HCT116 (cell line): ENCODE measurements around the gene RAB3C. TPM values are rescaled to one million over a fixed set of nuclear protein-coding genes. Genes with fewer than 3 reads are reported as not detected.

Source experiments
- ATAC-seq: fragments of 200-7000 bp; cut with Tn5 transposase; 2 replicates; pipeline ENCODE4 v1.9.1; 2020; ENCODE audit warnings: mild to moderate bottlenecking, moderate library complexity
- BruUV-seq: library from RNA; stranded (reverse); fragments of 400-500 nt; replicated peaks from 2 replicates; lab custom pipeline; 2021; lab: Mats Ljungman, UMichigan
- CTCF ChIA-PET: fragments of 300-600 bp; sonication (Branson Sonifier 250); formaldehyde crosslinking; loops from one replicate; lab custom pipeline; 2021; ENCODE audit warnings: antibody characterized with exemption; lab: Charles Lee
- POLR2A ChIA-PET: fragments of 300-600, 350-600 bp; sonication (Branson Sonifier 250); formaldehyde crosslinking; loops from one replicate; lab custom pipeline; 2021; ENCODE audit warnings: antibody characterized with exemption; lab: Charles Lee
- RAD21 ChIA-PET, 2 experiments: fragments of 300-600 bp; sonication (Branson Sonifier 250); formaldehyde crosslinking; loops; one replicate each; lab custom pipeline; 2023; ENCODE audit warnings: low total read pairs in 2 of 2; ENCODE audit not compliant: uncharacterized antibody in 2 of 2, unreplicated experiment in 2 of 2, low non-redundant PET in 1 of 2; lab: Charles Lee
- DNase-seq: peaks from one replicate; pipeline ENCODE4 v3.0.0-alpha.2; 2010; ENCODE audit warnings: low read depth, low spot score
- H2AFZ ChIP-seq: fragments of 200-600 bp; shearing (Covaris generic), sonication (generic); 2 replicates; pipeline ENCODE4 v1.6.1; 2017; ENCODE audit warnings: low read depth, mixed run types, mixed read lengths, antibody characterized with exemption, low read length; ENCODE audit not compliant: poor library complexity, severe bottlenecking
- H3K27ac ChIP-seq: 2 replicates; pipeline ENCODE4 v1.5.1; 2012; ENCODE audit warnings: low read depth, low read length
- H3K27me3 ChIP-seq: fragments of 200-600 bp; sonication (generic); 2 replicates; pipeline ENCODE4 v1.6.1; 2016; ENCODE audit warnings: mixed run types, low read length, mixed read lengths; ENCODE audit not compliant: insufficient read depth
- H3K36me3 ChIP-seq, 2 experiments: fragments of 200-500 bp in 1 of 2; fragments of 200-600 bp in 1 of 2; sonication (Bioruptor generic) in 1 of 2; sonication (generic) in 1 of 2; 2 replicates each; pipeline versions ENCODE4 v1.5.1 to v1.6.1; 2014 to 2016; ENCODE audit warnings: low read length in 2 of 2, inconsistent platforms in 1 of 2, mixed read lengths in 1 of 2, mixed run types in 1 of 2; ENCODE audit not compliant: insufficient read depth in 2 of 2, control insufficient read depth in 1 of 2
- H3K4me1 ChIP-seq, 2 experiments: fragments of 200-600 bp in 1 of 2; sonication (generic) in 1 of 2; 2 replicates each; pipeline versions ENCODE4 v1.5.1 to v1.6.1; 2012 to 2017; ENCODE audit warnings: low read length in 2 of 2, inconsistent platforms in 1 of 2, mild to moderate bottlenecking in 1 of 2, mixed read lengths in 1 of 2, mixed run types in 1 of 2, moderate library complexity in 1 of 2; ENCODE audit not compliant: insufficient read depth in 2 of 2, control insufficient read depth in 1 of 2
- H3K4me2 ChIP-seq: fragments of 200-600 bp; sonication (generic); 2 replicates; pipeline ENCODE4 v1.6.1; 2017; ENCODE audit warnings: mixed run types, low read length, mixed read lengths
- H3K4me3 ChIP-seq, 2 experiments: fragments of 200-600 bp in 1 of 2; sonication (generic) in 1 of 2; replicated peaks in 1 of 2; 2 replicates each; pipeline ENCODE4 v1.5.1; 2011 to 2016; ENCODE audit warnings: low read length in 2 of 2, control low read depth in 1 of 2, low read depth in 1 of 2, mild to moderate bottlenecking in 1 of 2, mixed read lengths in 1 of 2, mixed run types in 1 of 2
- H3K79me2 ChIP-seq: fragments of 200-600 bp; sonication (generic); 2 replicates; pipeline ENCODE4 v1.6.1; 2017; ENCODE audit warnings: mild to moderate bottlenecking, mixed run types, low read length, moderate library complexity, mixed read lengths; ENCODE audit not compliant: insufficient read depth
- H3K9ac ChIP-seq: fragments of 200-600 bp; sonication (generic); 2 replicates; pipeline ENCODE4 v1.6.1; 2016; ENCODE audit warnings: low read length, mixed read lengths
- H3K9me2 ChIP-seq: fragments of 200-600 bp; sonication (generic), shearing (Covaris generic); 2 replicates; pipeline ENCODE4 v1.6.1; 2017; ENCODE audit warnings: mixed run types, mild to moderate bottlenecking, moderate library complexity; ENCODE audit not compliant: insufficient read depth
- H3K9me3 ChIP-seq, 2 experiments: fragments of 200-500 bp in 1 of 2; fragments of 200-600 bp in 1 of 2; sonication (Bioruptor generic) in 1 of 2; sonication (generic) in 1 of 2; 2 replicates each; pipeline ENCODE4 v1.6.1; 2014 to 2017; ENCODE audit warnings: low read length in 2 of 2, mixed read lengths in 2 of 2, inconsistent platforms in 1 of 2, low read depth in 1 of 2, mild to moderate bottlenecking in 1 of 2, mixed run types in 1 of 2, moderate library complexity in 1 of 2; ENCODE audit not compliant: control insufficient read depth in 1 of 2, insufficient read depth in 1 of 2
- H4K20me1 ChIP-seq: fragments of 200-600 bp; sonication (generic), shearing (Covaris generic); 2 replicates; pipeline ENCODE4 v1.6.1; 2017; ENCODE audit warnings: mixed run types, mild to moderate bottlenecking, moderate library complexity; ENCODE audit not compliant: insufficient read depth
- ATF3 ChIP-seq: IDR thresholded peaks from 2 replicates; pipeline ENCODE4 v1.6.1; 2012
- CTCF ChIP-seq, 3 experiments: fragments of 200-600 bp in 1 of 3; sonication (generic) in 1 of 3; IDR thresholded peaks in 2 of 3; conservative IDR thresholded peaks in 1 of 3; 2 replicates each; pipeline ENCODE4 v1.5.1; 2012 to 2017; ENCODE audit warnings: low read depth in 2 of 3, low read length in 2 of 3, antibody characterized with exemption in 1 of 3, borderline replicate concordance in 1 of 3, control low read depth in 1 of 3, mild to moderate bottlenecking in 1 of 3, mixed read lengths in 1 of 3, mixed run types in 1 of 3, moderate library complexity in 1 of 3; ENCODE audit not compliant: insufficient read depth in 1 of 3
- ELF1 ChIP-seq: IDR thresholded peaks from 2 replicates; pipeline ENCODE4 v1.6.1; 2012; ENCODE audit warnings: low read depth, borderline replicate concordance
- FOSL1 ChIP-seq: IDR thresholded peaks from 2 replicates; pipeline ENCODE4 v1.6.1; 2012; ENCODE audit warnings: low read depth
- POLR2AphosphoS5 ChIP-seq: IDR thresholded peaks from 2 replicates; pipeline ENCODE4 v1.6.1; 2011; ENCODE audit warnings: mild to moderate bottlenecking, low read depth, low read length, moderate library complexity
- SRF ChIP-seq: IDR thresholded peaks from 2 replicates; pipeline ENCODE4 v1.6.1; 2012; ENCODE audit warnings: low read depth
- TCF7L2 ChIP-seq: IDR thresholded peaks from 2 replicates; pipeline ENCODE4 v1.7.0; 2011; ENCODE audit warnings: borderline replicate concordance, inconsistent platforms; ENCODE audit not compliant: insufficient read depth, insufficient read length; ENCODE audit errors: extremely low read depth
- YY1 ChIP-seq: IDR thresholded peaks from 2 replicates; pipeline ENCODE4 v1.6.1; 2011; ENCODE audit warnings: low read length, low read depth, moderate library complexity, mild to moderate bottlenecking; ENCODE audit not compliant: insufficient replicate concordance; ENCODE audit errors: extremely low read depth
- intact Hi-C: fragments of 100-400 bp; cut with micrococcal nuclease; formaldehyde crosslinking; loops from 2 replicates; pipeline ENCODE4 v1.10.0; 2022
- total RNA-seq: library from RNA; stranded (reverse); gene quantifications from one replicate; pipeline ENCODE4 v1.2.1, GENCODE V29; 2021; ENCODE audit not compliant: unreplicated experiment

RAB3C gene
- total RNA-seq, 1 experiment from 2014 or later, result not detected

GRCh38 chr5:58771796-58772195 lies 188.9 kb downstream of the RAB3C start:
- Histone ChIP-seq H3K27me3 (peaks cover 26% of the 10 kb centered on the region; the same call in 1 of the 2 replicates), H3K4me3 (no peak overlapping the region), H3K9me3 (no peaks in the 10 kb centered on the region), H2AFZ (no peak overlapping the region), H3K9ac (no peak overlapping the region), H3K27ac (no peak overlapping the region), H3K4me1 (no peaks in the 10 kb centered on the region), H3K36me3 (no peaks in the 10 kb centered on the region), H3K79me2 (no peaks in the 10 kb centered on the region), H3K9me2 (no peaks in the 10 kb centered on the region), H3K4me2 (no peak overlapping the region), H4K20me1 (no peaks in the 10 kb centered on the region)
- RAD21 ChIA-PET, result no interaction called here
- POLR2A ChIA-PET, result no interaction called here
- DNase-seq (no peak), ATAC-seq (no peak)
- BruUV-seq, result no TSS peak
- intact Hi-C loops, result no loop called here
- CTCF ChIA-PET, result no interaction called here
- no peak for TF ChIP-seq YY1
- TF ChIP-seq CTCF (IDR thresholded peaks at IDR 0.05 in 2 of 3, conservative IDR thresholded peaks at IDR 0.05 in 1 of 3; ENCODE audit: borderline replicate concordance in 1 of 3, insufficient read depth in 1 of 3, low read depth in 2 of 3, low read length in 2 of 3), result no peak
- no peak for TF ChIP-seq ELF1

GRCh38 chr5:58773744-58774441 lies 191.0 kb downstream of the RAB3C start:
- ATAC-seq (no peak), DNase-seq (no peak)
- Histone ChIP-seq H3K27me3 (peaks cover 26% of the 10 kb centered on the region), H3K4me3 (no peak overlapping the region), H3K9ac (no peak overlapping the region), H3K4me1 (no peaks in the 10 kb centered on the region), H3K9me2 (no peaks in the 10 kb centered on the region), H3K4me2 (no peak overlapping the region), H3K79me2 (no peaks in the 10 kb centered on the region), H3K27ac (no peak overlapping the region), H3K36me3 (no peaks in the 10 kb centered on the region), H4K20me1 (no peaks in the 10 kb centered on the region), H3K9me3 (no peaks in the 10 kb centered on the region), H2AFZ (no peak overlapping the region)
- ChIA-PET CTCF (no interaction called here), POLR2A (no interaction called here), RAD21 (no interaction called here)
- intact Hi-C loops, result no loop called here
- no TSS peak for BruUV-seq
- TF ChIP-seq TCF7L2, result no peak
- no peak for TF ChIP-seq POLR2AphosphoS5
- no peak for TF ChIP-seq ATF3
- no peak for TF ChIP-seq YY1
- no peak for TF ChIP-seq SRF
- no peak for TF ChIP-seq FOSL1
